ENCODE measurements around the gene TNNC1.
A peak's percentile ranks its signal among the peaks of the same experiment; 100 is the strongest.

Gene TNNC1

DNA sequence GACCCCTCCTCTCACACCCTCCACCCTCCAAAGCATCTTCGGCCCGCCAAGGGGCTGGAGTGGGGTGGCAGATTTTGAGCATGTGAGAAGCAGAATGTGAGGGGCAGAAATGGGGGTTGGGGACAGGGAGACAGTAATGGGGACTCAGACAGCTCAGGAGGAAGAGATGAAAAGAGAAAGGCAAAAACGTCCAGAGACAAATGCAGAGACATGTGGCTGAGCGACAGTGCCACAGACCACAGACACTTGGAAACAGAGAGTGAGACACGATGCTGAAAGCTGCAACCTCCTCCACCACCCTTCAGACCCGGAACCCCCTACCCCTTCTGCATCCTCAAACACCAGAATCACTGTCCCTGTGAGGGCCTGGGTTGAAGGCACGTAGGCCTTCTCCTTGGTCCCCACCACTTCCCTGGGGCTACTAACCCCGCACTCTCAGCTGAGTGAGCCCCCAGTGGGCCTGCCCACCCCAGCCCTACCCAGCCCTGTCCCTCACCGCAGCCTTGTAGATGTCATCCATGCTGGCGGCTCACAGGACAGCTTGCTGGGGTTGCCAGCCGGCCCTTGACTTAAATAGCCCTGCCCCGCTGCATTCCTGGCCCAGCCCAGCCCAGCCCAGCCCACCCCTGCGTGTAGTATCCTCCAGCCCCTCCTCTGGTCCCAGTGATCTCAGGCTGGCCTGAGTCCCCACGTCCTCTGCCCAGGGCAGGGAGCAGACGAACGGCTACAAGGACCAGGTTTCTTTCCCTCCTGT, at the start of gene TNNC1:
Gene TNNC1, minus strand, starts transcription at position 546 of the 754 bp plus-strand sequence. Its CDS starts 26 bp downstream, at position 520.
- no peak for DNase-seq (ENCODE audit: low spot score)

DNA sequence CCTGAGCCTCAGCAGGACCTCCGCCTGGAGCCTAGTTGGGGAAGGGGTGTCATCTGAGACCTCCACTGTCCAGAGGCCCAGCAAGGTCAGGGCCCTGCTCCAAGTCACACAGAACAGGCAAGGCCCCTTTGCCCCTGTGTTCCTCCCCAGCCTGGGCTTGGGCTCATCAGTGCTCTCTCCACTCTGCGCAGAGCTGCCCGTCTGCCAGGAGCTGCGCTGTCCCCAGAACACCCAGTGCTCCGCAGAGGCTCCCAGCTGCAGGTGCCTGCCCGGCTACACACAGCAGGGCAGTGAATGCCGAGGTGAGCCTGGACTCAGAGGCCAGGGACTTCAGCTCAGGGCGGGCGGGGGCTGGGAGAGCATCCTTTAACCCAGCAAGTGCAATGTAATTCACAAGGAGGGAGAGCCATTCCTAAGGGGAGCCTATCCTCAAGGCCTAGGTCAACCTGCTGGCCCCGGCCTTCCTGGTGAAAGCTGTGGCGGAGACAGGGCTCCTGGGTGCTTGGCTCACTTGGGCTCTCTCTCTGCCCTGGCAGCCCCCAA, 49.0 kb upstream of the TNNC1 start:
- no peak for DNase-seq (ENCODE audit: low spot score)

DNA sequence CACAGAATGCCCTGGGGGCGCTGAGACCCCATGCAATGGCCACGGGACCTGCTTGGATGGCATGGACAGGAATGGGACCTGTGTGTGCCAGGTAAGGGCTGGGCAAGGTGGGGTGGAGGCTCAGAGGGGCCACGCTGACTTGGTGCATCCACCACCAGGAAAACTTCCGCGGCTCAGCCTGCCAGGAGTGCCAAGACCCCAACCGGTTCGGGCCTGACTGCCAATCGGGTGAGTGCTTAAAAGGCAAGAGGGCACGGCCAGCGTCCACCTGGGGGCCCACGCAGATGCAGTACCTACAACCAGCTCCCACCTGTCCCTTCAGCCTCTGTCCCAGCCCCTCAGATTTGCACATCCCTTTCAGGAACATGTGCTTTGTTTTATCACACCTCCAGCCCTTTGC, 48.2 kb upstream of the TNNC1 start:
- no peak for DNase-seq (ENCODE audit: low spot score)

DNA sequence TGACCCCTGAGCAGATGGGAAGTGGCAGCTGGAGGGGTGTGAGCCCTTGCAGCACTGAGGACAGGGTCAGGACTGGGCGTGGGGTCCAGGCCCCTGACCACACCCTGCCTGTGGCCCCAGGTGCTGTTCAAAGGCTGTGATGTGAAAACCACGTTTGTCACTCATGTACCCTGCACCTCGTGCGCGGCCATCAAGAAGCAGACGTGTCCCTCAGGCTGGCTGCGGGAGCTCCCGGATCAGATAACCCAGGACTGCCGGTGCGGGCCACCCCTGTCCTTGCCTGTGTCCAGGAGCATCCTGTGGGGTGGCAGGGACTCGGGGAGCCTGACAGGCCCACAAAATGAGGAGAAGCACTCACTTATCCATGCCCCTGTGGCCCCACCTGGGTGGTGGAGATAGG, 47.2 kb upstream of the TNNC1 start:
- DNase-seq (ENCODE audit: low spot score): no peak

DNA sequence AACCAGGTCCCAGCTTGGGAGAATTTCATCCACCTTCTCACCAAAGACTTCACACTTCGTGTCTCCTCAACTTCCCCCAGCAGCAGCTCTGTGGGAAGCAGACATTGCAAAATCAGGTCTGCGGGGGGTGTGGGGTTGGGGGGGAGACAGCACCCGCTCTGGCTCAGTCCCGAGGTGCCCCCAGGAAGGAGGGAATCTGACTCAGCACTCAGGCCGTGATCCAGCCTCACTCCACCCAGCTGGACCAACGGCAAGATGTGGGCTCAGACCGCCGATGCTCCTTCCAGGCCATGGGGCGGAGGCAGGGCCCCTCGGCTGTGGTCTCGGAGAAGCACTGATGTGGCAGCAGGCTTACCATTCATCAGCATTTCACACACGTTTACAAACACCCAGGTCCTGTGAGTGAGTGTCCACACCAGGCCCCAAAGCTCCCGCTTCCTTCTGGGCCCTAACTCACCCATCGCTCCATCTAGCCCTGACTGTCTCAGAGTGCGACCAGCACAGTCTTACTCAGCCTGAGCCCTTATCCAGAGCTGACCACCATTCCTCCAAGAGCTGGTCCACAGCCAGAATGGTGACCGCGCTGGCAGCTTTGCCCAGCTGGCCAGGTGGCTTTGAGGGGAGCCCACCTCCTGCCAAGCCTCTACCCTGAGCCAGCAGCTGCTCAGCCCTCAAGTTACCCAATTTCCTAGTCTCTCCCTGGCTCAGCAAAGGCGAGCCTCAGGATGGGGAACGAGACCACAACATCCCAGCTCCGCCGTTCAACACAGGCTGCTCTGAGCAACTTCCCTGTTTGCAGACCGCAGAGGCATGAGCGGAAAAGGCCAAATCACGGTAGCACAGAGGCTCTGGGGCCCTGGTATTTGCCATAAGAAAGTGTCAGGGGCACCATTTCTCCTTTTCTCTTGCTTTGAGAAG, 44.6 kb upstream of the TNNC1 start:
- DNase-seq (ENCODE audit: low spot score): peak; percentile 66

DNA sequence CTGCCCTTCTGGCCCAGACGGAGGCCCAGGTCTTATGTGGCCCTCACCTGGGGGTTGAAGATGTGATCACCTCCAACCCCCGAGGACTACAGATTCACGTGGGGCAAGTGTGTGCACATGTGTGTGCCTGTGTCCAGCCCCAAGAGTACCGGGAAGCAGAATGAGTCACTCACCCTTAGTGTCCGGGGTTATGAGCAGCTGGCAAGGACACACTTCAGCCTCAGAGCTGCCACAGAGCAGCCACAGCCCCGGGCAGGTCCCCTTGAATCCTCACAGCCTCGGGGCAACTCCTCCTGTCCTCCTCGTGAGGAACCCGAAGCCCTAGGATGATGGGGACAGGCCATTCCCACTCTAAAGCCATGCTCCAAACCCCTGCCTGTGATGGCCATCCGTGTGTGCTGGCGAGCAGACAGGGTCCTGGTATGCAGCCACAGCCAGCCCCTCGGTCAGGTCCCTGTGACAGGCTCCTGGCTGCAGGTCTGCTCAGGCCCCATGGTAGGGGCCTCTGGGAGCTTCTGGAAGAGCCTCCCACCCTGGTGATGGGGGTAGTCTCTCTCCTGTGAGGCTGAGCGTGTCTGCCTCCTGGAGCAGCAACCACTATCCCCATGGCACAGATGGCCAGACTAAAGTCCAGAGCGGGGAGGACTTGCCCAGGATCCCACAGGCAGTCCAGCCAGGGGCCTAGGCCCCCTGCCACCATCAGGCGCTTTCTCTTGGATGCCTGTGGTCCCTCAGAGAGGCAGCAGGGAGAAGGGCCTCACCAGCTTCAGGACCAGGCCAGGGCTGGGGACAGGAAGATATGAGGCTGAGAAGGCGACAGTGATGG, 42.1 kb upstream of the TNNC1 start:
- DNase-seq (ENCODE audit: low spot score): no peak

DNA sequence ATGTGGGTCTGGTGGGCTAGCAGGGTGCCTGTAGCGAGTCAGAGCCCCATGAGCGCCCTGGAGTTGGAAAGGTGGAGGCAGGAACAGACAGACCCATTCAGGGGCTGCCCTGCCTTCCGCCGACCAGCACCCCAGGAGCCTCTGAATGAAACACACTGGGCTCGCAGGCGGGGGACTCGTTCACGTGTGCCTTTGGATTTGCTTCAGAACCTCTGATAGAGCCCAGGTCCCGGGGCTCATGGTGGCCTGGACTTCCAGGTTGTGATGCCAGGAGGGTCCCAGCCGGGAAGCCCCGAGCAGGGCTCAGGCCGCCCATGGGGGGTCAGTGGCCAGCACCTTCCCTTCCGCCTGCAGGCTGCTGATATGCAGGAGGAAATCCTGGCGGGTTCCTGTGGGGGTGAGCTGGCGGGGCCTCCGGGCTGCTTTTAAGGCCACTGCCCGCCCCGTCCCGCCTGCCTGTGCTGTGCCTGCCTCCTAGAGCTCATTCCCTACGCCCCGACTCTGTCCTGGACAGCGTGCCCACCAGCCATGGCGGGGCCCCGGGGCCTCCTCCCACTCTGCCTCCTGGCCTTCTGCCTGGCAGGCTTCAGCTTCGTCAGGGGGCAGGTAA, 41.1 kb upstream of the TNNC1 start, which contains the start of gene STAB1:
Gene STAB1, plus strand, starts transcription at position 453 of the 610 bp plus-strand sequence. Its CDS starts 76 bp downstream, at position 529.
- DNase-seq (ENCODE audit: low spot score): no peak

DNA sequence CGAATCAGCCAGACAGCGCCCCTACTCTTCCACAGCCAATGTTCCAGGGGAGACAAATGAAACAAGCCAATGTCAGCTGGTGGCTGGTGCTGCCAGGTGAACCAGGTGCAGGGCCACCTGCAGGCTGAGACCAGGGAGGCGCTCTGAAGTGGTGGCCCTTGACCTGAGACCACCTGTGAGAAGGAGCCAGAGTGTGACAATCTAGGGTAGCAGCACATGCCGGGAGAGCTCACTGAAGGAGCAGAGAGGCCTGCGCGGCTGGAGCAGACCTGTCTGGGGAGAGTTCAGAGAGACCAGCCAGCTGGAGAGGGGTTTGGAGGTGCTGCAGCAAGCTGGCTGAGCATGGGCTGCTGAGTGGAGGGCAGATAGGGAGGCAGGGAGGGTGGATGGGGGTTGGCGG, 40.6 kb upstream of the TNNC1 start:
- DNase-seq (ENCODE audit: low spot score): no peak

DNA sequence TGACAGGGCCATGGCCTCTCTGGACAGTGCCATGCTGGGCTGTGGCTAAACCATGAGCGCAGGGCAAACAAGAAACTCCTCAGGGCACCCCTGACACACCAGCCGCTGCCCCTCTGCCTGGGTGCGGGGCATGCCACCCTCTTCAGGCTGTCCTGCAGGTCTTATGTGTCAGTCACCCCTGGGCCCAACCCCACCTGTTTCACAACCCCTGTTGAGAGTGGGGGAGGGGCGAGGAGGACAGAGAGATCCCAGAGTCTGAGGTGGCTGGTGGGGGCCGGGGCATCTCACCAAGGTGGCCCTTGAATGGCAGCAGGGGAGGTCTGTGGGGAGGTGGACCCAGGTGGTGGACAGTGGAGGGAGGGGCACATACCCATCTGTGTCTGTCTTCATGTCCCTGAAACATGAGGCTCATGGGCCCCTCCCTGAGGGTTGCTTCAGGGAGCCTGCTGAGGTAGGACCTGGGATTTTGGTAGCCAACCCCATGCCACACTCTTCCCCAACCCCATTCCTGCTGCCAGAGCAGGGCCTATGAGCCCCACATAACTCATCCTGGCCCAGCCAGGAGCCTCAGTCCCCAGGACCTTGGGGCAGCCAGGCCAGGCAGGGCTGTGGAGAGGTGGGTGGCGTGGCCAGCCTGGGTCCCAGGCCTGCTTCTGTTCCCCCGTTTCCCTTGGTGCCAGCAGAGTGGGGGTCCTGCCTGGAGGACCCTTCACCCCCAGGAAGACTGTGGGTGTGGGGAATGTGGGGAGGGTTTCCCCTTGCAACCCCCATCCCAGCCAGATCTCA, 39.6 kb upstream of the TNNC1 start:
- DNase-seq (ENCODE audit: low spot score): no peak

DNA sequence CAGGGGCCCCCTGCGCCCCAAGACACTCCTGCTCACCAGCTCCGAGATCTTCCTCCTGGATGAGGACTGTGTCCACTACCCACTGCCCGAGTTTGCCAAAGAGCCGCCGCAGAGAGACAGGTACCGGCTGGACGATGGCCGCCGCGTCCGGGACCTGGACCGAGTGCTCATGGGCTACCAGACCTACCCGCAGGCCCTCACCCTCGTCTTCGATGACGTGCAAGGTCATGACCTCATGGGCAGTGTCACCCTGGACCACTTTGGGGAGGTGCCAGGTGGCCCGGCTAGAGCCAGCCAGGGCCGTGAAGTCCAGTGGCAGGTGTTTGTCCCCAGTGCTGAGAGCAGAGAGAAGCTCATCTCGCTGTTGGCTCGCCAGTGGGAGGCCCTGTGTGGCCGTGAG, 38.2 kb upstream of the TNNC1 start:
- DNase-seq (ENCODE audit: low spot score): no peak

DNA sequence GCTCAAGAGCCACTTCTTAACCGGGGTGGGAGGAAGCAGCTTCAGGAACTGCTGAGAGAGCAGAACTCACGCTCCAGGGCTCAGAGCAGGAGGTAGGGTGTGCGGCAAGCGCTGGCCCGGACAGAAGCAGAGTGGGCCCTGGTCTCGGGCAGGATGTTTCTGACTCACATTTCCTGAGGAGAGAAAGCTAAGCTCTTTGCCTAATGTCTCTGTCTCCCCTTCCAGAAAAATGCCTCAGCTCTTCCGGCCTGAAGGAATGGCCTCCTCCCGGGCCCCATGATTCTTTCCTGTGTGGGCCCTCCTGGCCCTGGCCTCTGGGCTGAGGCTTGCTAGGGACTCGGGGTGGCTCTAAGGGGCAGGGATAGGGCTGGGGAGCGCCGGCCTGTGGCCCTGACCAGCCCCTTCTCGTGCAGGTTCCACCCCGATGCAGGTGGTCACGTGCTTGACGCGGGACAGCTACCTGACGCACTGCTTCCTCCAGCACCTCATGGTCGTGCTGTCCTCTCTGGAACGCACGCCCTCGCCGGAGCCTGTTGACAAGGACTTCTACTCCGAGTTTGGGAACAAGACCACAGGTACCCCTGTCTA, 37.2 kb upstream of the TNNC1 start:
- peak; percentile 23 for DNase-seq (ENCODE audit: low spot score)

DNA sequence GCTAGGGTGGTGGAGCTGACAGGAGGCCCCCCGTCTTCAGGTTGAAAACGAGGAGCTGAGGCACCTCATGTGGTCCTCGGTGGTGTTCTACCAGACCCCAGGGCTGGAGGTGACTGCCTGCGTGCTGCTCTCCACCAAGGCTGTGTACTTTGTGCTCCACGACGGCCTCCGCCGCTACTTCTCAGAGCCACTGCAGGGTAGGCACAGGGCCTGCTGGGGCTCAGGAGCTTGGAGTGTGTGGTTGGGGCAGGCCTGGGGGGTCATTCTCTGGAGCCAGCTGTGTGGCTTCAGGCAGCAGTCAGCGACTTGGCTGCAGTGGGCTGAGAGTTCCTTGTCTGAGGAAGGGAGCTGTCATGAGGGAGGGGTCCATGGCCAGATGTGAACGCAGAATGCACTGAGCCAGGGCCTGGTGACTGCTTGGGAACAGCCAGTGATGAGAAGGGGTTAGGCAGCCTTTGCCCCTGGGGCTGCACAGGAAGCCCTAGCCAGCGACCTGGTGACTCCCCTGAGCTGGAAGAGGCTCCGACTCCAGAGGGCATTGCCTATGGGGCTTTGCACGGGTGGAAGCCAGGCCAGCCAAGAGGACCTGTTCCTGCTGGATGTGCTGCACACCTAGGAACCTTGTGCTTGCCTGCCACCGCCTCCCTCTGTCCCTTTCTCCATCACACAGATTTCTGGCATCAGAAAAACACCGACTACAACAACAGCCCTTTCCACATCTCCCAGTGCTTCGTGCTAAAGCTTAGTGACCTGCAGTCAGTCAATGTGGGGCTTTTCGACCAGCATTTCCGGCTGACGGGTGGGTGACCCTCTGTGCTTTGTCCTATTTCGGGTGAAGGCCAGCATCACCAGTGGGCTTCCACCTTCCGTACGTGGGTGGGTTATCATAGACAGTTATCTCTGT, 36.4 kb upstream of the TNNC1 start:
- no peak for DNase-seq (ENCODE audit: low spot score)

DNA sequence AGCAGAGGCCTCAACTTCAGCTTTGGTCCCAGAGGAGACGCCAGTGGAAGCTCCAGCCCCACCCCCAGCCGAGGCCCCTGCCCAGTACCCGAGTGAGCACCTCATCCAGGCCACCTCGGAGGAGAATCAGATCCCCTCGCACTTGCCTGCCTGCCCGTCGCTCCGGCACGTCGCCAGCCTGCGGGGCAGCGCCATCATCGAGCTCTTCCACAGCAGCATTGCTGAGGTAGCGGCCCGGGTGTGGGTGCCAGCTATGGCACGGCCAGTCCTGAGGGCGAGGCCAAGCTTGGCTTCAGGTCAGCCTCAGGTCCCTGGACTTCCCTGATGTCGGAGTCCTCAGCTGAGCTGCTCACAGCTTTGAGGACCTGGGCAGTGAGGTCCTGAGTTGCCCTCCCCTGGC, 35.6 kb upstream of the TNNC1 start:
- DNase-seq (ENCODE audit: low spot score): no peak

DNA sequence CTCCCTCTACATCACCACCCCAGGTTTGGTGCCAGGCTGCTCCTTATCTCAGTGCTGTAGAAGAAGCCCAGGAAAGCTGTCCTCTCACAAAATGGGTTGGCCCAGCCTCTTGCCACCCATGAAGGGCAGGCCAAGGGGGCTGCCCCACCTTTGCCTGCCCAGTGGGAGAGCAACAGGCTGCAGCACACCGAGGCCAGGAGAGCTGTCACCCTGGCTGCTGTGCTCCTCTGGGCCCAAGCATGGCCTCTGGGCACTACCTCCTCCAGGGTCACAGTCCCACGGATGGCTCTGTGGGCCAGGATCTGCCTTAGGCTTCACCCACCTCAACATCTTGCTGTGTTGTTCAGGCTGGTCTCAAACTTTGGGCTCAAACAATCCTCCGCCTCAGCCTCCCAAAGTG, 34.9 kb upstream of the TNNC1 start:
- no peak for DNase-seq (ENCODE audit: low spot score)

DNA sequence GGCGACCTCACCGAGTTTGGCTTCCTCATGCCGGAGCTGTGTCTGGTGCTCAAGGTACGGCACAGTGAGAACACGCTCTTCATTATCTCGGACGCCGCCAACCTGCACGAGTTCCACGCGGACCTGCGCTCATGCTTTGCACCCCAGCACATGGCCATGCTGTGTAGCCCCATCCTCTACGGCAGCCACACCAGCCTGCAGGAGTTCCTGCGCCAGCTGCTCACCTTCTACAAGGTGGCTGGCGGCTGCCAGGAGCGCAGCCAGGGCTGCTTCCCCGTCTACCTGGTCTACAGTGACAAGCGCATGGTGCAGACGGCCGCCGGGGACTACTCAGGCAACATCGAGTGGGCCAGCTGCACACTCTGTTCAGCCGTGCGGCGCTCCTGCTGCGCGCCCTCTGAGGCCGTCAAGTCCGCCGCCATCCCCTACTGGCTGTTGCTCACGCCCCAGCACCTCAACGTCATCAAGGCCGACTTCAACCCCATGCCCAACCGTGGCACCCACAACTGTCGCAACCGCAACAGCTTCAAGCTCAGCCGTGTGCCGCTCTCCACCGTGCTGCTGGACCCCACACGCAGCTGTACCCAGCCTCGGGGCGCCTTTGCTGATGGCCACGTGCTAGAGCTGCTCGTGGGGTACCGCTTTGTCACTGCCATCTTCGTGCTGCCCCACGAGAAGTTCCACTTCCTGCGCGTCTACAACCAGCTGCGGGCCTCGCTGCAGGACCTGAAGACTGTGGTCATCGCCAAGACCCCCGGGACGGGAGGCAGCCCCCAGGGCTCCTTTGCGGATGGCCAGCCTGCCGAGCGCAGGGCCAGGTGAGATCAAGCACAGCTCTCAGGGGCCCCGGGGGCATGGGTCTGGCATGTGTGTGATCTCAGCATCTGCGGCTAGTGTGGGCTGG, 34.2 kb upstream of the TNNC1 start:
- no peak for DNase-seq (ENCODE audit: low spot score)

DNA sequence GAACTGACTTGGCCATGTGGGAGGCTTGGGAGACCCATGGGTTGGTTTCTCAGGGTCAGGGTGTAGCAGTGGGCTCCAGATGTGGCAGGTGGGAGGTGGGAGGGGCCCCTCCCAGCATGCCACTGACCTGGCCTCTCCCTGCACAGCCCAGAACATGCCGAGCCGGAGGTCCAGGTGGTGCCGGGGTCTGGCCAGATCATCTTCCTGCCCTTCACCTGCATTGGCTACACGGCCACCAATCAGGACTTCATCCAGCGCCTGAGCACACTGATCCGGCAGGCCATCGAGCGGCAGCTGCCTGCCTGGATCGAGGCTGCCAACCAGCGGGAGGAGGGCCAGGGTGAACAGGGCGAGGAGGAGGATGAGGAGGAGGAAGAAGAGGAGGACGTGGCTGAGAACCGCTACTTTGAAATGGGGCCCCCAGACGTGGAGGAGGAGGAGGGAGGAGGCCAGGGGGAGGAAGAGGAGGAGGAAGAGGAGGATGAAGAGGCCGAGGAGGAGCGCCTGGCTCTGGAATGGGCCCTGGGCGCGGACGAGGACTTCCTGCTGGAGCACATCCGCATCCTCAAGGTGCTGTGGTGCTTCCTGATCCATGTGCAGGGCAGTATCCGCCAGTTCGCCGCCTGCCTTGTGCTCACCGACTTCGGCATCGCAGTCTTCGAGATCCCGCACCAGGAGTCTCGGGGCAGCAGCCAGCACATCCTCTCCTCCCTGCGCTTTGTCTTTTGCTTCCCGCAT, 33.4 kb upstream of the TNNC1 start:
- DNase-seq (ENCODE audit: low spot score): no peak

DNA sequence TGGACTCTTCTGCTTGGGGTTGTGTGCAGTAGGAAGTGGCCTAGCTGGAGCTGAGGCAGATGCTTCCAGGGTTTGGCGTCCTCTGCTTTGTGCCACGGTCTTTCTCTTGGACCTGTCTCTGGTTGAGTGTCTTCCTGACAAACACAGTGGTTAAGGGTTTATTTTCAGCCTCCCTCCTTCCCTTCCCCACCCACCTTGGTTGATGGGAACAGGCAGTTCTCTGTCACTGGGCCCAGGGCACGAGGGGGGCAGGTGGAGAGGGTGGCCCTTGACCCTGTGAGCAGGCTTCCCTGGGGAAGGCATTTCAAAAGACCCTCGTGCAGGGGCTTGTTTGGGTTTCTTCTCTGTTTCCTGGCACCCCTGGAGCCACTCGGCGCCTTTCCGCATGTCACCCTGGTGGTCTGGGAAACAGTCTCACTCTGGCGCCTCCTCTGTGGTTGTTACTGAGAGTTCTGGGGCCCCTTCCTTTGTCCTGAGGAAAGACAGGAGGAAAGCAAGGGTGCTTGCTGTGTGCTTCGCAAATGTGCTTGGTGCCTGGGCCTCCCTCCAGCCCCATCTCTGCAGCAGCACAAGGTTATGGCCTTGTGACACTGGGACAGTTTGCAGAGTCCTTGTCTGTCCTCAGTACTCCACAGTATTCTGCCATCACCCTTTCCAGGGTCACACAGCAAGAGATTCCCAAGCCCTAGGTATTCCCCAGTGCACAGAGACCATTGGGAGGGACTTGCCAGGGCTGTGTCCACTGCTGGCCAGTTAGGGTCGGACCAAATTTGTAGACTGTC, 31.0 kb upstream of the TNNC1 start:
- DNase-seq (ENCODE audit: low spot score): no peak

Measured in globus pallidus (tissue), 1 donor.